ENCODE measurements around the gene HSD17B1. TPM values are rescaled to one million over a fixed set of nuclear protein-coding genes. Genes with fewer than 3 reads are reported as not detected.
A peak's percentile ranks its signal among the peaks of the same experiment; 100 is the strongest.

Gene HSD17B1
- total and polyA plus RNA-seq, 2 of the 13 experiments (the other 11 are each of a cell fraction or from before 2014, with no cell fraction given): 0.54 to 0.93 TPM

GRCh38 chr17:42566883-42567573 lies 14.3 kb downstream of the HSD17B1 start, which contains the start of gene MLX (continued):
- peak; percentile 75; the same call in 1 of the 2 replicates for TF ChIP-seq THAP9 (CRISPR knock-in tag; IDR thresholded peaks at IDR 0.05; ENCODE audit: borderline replicate concordance)
- peak; percentile 88 for TF ChIP-seq ZNF883 (CRISPR knock-in tag; IDR thresholded peaks at IDR 0.05; ENCODE audit: not compliant biosample characterization)
- TF ChIP-seq HOXA9 (CRISPR knock-in tag; IDR thresholded peaks at IDR 0.05; ENCODE audit: borderline replicate concordance): peak; percentile 45; the same call in 1 of the 2 replicates
- peak; percentile 83 for TF ChIP-seq ZFY (CRISPR knock-in tag; IDR thresholded peaks at IDR 0.05)
- no peak for TF ChIP-seq TCF7 (IDR thresholded peaks at IDR 0.05; ENCODE audit: low read depth)
- TF ChIP-seq ASH2L (IDR thresholded peaks at IDR 0.05; ENCODE audit: insufficient read length, low read depth, low read length): peak; percentile 61
- TF ChIP-seq YEATS2 (CRISPR knock-in tag; IDR thresholded peaks at IDR 0.05; ENCODE audit: borderline replicate concordance): peak; percentile 87
- no peak for TF ChIP-seq LCORL (IDR thresholded peaks at IDR 0.05)
- peak; percentile 90 for TF ChIP-seq LCORL (CRISPR knock-in tag; IDR thresholded peaks at IDR 0.05)
- TF ChIP-seq FOXO4 (CRISPR knock-in tag; conservative IDR thresholded peaks at IDR 0.05): no peak
- TF ChIP-seq CCDC6 (CRISPR knock-in tag; IDR thresholded peaks at IDR 0.05): no peak
- TF ChIP-seq ZNF724P (CRISPR knock-in tag; IDR thresholded peaks at IDR 0.05; ENCODE audit: borderline replicate concordance): peak; percentile 92; the same call in 1 of the 2 replicates
- TF ChIP-seq RAD21 (CRISPR knock-in tag; IDR thresholded peaks at IDR 0.05): peak; percentile 44
- TF ChIP-seq ZNF354B (CRISPR knock-in tag; IDR thresholded peaks at IDR 0.05): peak; percentile 92; the same call in 1 of the 2 replicates
- TF ChIP-seq ZNF337 (CRISPR knock-in tag; IDR thresholded peaks at IDR 0.05; ENCODE audit: borderline replicate concordance, low read depth): peak; percentile 74; the same call in 1 of the 2 replicates
- TF ChIP-seq ZNF275 (CRISPR knock-in tag; IDR thresholded peaks at IDR 0.05; ENCODE audit: borderline replicate concordance): no peak
- TF ChIP-seq ZNF552 (CRISPR knock-in tag; IDR thresholded peaks at IDR 0.05; ENCODE audit: borderline replicate concordance): peak; percentile 68
- peak; percentile 74; the same call in 1 of the 2 replicates for TF ChIP-seq ZMYM2 (CRISPR knock-in tag; IDR thresholded peaks at IDR 0.05)
- peak; percentile 93; the same call in 1 of the 2 replicates for TF ChIP-seq ZFP36L2 (CRISPR knock-in tag; IDR thresholded peaks at IDR 0.05)
- TF ChIP-seq ZBTB14 (CRISPR knock-in tag; IDR thresholded peaks at IDR 0.05): peak; percentile 99
- TF ChIP-seq ZNF235 (CRISPR knock-in tag; IDR thresholded peaks at IDR 0.05; ENCODE audit: borderline replicate concordance): peak; percentile 94; the same call in 1 of the 2 replicates
- TF ChIP-seq ZSCAN21 (CRISPR knock-in tag; IDR thresholded peaks at IDR 0.05; ENCODE audit: borderline replicate concordance): peak; percentile 45; the same call in 1 of the 2 replicates
- TF ChIP-seq RNF2 (conservative IDR thresholded peaks at IDR 0.05; ENCODE audit: low read depth): no peak; the same call in 1 of the 2 replicates
